Heart left ventricle (tissue), 16 donors: Measurements from ENCODE around the gene STC2. TPM values are rescaled to one million over a fixed set of nuclear protein-coding genes. Genes with fewer than 3 reads are reported as not detected.

Source experiments
- ATAC-seq, 4 donors: fragments of 200-7000 bp; cut with Tn5 transposase; one replicate each; pipeline ENCODE4 v1.9.1; 2020 to 2022; ENCODE audit warnings: moderate library complexity in 4 of 4, mild to moderate bottlenecking in 3 of 4, moderate number of reproducible peaks in 1 of 4
- DNase-seq, 5 donors: peaks; one replicate each; pipeline ENCODE4 v3.0.0-alpha.2; 2020
- H3K27ac ChIP-seq, 12 donors: fragments of 200-600 bp; sonication (generic) in 4 of 12; one replicate each; pipeline versions ENCODE4 v1.5.0 to v1.8.0; 2016 to 2022; ENCODE audit warnings: mild to moderate bottlenecking in 2 of 12
- H3K27me3 ChIP-seq, 9 donors: fragments of 200-600 bp; sonication (generic) in 2 of 9; one replicate each; pipeline versions ENCODE4 v1.5.1 to v1.8.0; 2016 to 2022; ENCODE audit warnings: mild to moderate bottlenecking in 3 of 9
- H3K36me3 ChIP-seq, 9 donors: fragments of 200-600 bp; sonication (generic) in 2 of 9; one replicate each; pipeline versions ENCODE4 v1.5.0 to v1.8.0; 2018 to 2022; ENCODE audit warnings: mild to moderate bottlenecking in 2 of 9
- H3K4me1 ChIP-seq, 12 donors: fragments of 200-600 bp; sonication (generic) in 4 of 12; one replicate each; pipeline versions ENCODE4 v1.5.0 to v1.8.0; 2016 to 2022; ENCODE audit warnings: mild to moderate bottlenecking in 3 of 12
- H3K4me3 ChIP-seq, 12 donors: fragments of 200-600 bp; sonication (generic) in 4 of 12; one replicate each; pipeline versions ENCODE4 v1.5.0 to v1.8.0; 2017 to 2022; ENCODE audit warnings: mild to moderate bottlenecking in 9 of 12, moderate library complexity in 4 of 12
- H3K9me3 ChIP-seq, 12 donors: fragments of 200-600 bp; sonication (generic) in 4 of 12; one replicate each; pipeline versions ENCODE4 v1.5.0 to v1.8.0; 2016 to 2022; ENCODE audit warnings: mild to moderate bottlenecking in 1 of 12
- POLR2A ChIP-seq, 2 donors: fragments of 450-650 bp; IDR thresholded peaks; one replicate each; pipeline ENCODE4 v1.6.1; 2017; ENCODE audit warnings: antibody characterized with exemption in 2 of 2, mild to moderate bottlenecking in 2 of 2, moderate library complexity in 2 of 2
- WGBS, 4 donors: extraction: QIAGEN DNeasy Blood & Tissue Kit in 2 of 4; methylation state at CpG; one replicate each; pipeline versions ENCODE4 v1.1.5 to v1.1.7; 2013 to 2018; 5-methylcytosine and 5-hydroxymethylcytosine counted together
- intact Hi-C, 10 donors: fragments of 100-400 bp; cut with DNase I; formaldehyde crosslinking; loops; one replicate each; pipeline versions ENCODE4 v1.11.1 to v1.14.2; 2022
- polyA plus RNA-seq, 2 donors: library from polyadenylated mRNA; stranded (reverse); fragments of 200-250 nt; gene quantifications; one replicate each; pipeline ENCODE4 v1.2.3, GENCODE V29; 2013
- total RNA-seq, 9 donors: library from RNA; depleted of rRNA in 2 of 9; stranded (reverse); fragments of >200 nt in 2 of 9; fragmentation: NEBNext Ultra II Directional in 3 of 9; extraction: Animal tissue kit (Norgen Biotek cat#: 25700) in 3 of 9; gene quantifications; one replicate each; pipeline versions ENCODE4 v1.1.0 to v1.2.4, GENCODE V29; 2016 to 2023
- TF ChIP-seq, protein P1 (sequence below), 12 donors: fragments of 200-600 bp; sonication (generic) in 4 of 12; IDR thresholded peaks; one replicate each; pipeline versions ENCODE4 v1.5.0 to v1.8.0; 2018 to 2022; ENCODE audit warnings: antibody characterized with exemption in 12 of 12, mild to moderate bottlenecking in 5 of 12
- donor health status: ischemic (EF 13 %, LVEDD 7.1; RV severe dilation, severe dysfunction).
- donor health status: healthy with polysubstance abuse.
- donor health status: DM: no; HTN: yes; CAD: no.
- donor health status: DM: no; HTN: no; CAD: no.
- donor health status: ischemic (EF 25% LVEDD 6.9; RV normal size, moderate dysfunction).
- donor health status: ischemic (EF 25% LVEDD 5.7; RV mildly dilated, moderate dysfunction).
- donor health status: healthy.
- donor health status: DM: yes; HTN: yes; CAD: no.
- donor health status: ischemic (EF 35%, LVEDD 5.7; RV mildly dilated, moderate dysfunction).
- donor health status: nonischemic (EF 11% LVEDD 7.7; RV severe dilation, severe dysfunction).
- donor health status: DM: yes; HTN: yes; CAD: no.
- donor health status: PGD.
- donor health status: ischemic (EF 29% LVEDD 5.4; RV normal size, mild dysfunction).
- donor health status: nonischemic (EF 23%, LVEDD 6.1; RV moderate dilation, normal function).

Gene STC2
- total and polyA plus RNA-seq, 11 donors, result 3.9 to 15.2 (median 8.6) TPM

DNA sequence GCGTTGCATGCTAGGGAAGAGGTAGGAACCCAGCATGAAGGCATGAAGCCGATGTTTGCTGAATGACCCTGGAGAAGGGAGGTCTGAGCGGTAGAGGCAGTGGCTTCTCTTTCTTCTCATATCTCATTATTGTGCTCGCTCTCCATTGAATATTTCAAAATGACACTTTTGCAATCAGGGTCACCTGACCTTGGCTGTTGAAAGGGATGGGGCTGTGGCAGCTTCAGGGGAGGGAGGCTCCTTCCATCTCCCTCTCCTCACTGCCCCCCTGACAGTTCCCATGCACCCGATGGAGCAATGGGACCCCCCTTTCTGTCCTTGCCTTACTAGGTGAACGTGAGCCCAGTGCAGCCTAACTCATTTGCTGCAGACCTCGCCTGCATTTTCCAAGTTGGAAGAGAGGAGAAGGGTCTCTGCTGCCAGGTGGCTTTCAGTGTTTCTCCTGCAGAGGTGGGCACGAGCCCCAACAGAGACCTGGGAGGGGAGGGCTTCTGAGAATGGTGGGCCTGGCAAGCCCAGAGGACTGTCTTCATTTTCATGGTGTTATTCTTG is 17.9 kb downstream of the STC2 start:
- H3K36me3 ChIP-seq, result no peaks in the 10 kb centered on the region
- peak in 1 of 4 donors; percentile 6 for ATAC-seq
- intact Hi-C loops, result no loop called here

DNA sequence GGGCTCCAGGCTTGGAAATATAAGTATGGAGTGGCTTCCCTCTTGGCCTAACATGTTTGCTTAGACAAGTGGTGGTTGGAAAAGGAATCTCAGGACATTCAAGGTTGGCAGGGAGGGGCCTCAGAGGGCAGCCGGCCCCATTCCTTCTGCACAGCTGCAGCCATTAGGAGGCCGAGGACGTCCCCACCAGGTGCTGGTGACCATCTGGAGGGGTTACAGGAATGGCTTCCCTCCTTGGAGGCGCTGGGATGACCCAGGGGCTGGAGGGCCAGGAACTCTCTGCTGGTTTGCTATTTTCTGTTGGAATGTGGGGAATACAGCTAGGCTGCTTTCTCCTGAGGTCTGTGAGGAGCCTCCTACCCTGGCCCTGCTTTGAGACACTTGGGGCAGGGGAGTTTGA is 18.5 kb downstream of the STC2 start:
- intact Hi-C loops, result loop anchor here in 1 of 10 donors (10.0 kb wide), 1 partner anchor 675 kb away; the partner anchor contains the start of gene C5orf47
- DNase-seq (no peak), ATAC-seq (no peak)
- no peak for TF ChIP-seq POLR2A (IDR thresholded peaks at IDR 0.05)
- TF ChIP-seq, protein P1, sequence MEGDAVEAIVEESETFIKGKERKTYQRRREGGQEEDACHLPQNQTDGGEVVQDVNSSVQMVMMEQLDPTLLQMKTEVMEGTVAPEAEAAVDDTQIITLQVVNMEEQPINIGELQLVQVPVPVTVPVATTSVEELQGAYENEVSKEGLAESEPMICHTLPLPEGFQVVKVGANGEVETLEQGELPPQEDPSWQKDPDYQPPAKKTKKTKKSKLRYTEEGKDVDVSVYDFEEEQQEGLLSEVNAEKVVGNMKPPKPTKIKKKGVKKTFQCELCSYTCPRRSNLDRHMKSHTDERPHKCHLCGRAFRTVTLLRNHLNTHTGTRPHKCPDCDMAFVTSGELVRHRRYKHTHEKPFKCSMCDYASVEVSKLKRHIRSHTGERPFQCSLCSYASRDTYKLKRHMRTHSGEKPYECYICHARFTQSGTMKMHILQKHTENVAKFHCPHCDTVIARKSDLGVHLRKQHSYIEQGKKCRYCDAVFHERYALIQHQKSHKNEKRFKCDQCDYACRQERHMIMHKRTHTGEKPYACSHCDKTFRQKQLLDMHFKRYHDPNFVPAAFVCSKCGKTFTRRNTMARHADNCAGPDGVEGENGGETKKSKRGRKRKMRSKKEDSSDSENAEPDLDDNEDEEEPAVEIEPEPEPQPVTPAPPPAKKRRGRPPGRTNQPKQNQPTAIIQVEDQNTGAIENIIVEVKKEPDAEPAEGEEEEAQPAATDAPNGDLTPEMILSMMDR (IDR thresholded peaks at IDR 0.05), result no peak
- Histone ChIP-seq H3K36me3 (no peaks in the 10 kb centered on the region), H3K9me3 (peaks cover 0 to 12% (median 0%) of the 10 kb centered on the region in 12 donors), H3K4me1 (peaks cover 0 to 18% (median 10%) of the 10 kb centered on the region in 12 donors), H3K27ac (no peak overlapping the region), H3K4me3 (no peak overlapping the region), H3K27me3 (no peaks in the 10 kb centered on the region)
- WGBS, 4 donors, result 91 to 100% (median 94%) methylated on average over 1 to 4 of the region's 4 CpGs

More for the DNA sequence above, 17.9 kb downstream of the STC2 start:
- no peaks in the 10 kb centered on the region for H3K27me3 ChIP-seq
- peak overlapping the region in 5 of 12 donors; percentile 3 to 80 (median 20) for H3K27ac ChIP-seq
- DNase-seq, result no peak
- peaks cover 0 to 23% (median 14%) of the 10 kb centered on the region in 12 donors for H3K4me1 ChIP-seq
- peak overlapping the region in 2 of 12 donors; percentile 2 to 11 for H3K4me3 ChIP-seq
- WGBS, 4 donors, result 85 to 97% (median 86%) methylated on average over 8 of the region's 8 CpGs
- TF ChIP-seq POLR2A (IDR thresholded peaks at IDR 0.05), result no peak
- TF ChIP-seq, protein P1 (IDR thresholded peaks at IDR 0.05), result no peak
- H3K9me3 ChIP-seq, result peaks cover 0 to 12% (median 0%) of the 10 kb centered on the region in 12 donors

DNA sequence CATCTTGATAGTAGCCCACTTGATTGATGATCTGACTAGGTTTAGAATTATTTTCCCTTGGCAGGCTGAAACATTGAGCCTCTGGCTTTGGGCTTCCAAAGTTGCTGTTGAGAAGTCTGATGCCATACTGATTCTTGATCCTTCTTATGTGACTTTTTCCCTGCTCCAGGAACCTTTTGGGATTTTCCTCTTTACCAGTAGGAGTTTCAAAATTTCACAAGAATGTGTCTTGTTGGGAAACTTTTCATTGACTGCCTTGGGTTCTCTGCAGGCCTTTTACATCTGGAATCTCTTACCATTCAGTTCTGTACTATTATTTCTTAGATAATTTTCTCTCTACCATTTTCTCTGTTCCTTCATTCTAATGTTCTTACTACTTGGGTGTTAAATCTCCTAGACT is 20.0 kb downstream of the STC2 start:
- Histone ChIP-seq H3K4me3 (no peak overlapping the region), H3K27me3 (no peaks in the 10 kb centered on the region), H3K4me1 (peaks cover 0 to 21% (median 10%) of the 10 kb centered on the region in 12 donors), H3K9me3 (peaks cover 0 to 12% (median 0%) of the 10 kb centered on the region in 12 donors), H3K27ac (no peak overlapping the region), H3K36me3 (no peaks in the 10 kb centered on the region)
- TF ChIP-seq, protein P1 (IDR thresholded peaks at IDR 0.05), result no peak
- TF ChIP-seq POLR2A (IDR thresholded peaks at IDR 0.05), result no peak
- no peak for DNase-seq
- intact Hi-C loops, result loop anchor here in 1 of 10 donors (10.0 kb wide), 1 partner anchor 677 kb away; the partner anchor contains the start of gene C5orf47
- ATAC-seq, result no peak

DNA sequence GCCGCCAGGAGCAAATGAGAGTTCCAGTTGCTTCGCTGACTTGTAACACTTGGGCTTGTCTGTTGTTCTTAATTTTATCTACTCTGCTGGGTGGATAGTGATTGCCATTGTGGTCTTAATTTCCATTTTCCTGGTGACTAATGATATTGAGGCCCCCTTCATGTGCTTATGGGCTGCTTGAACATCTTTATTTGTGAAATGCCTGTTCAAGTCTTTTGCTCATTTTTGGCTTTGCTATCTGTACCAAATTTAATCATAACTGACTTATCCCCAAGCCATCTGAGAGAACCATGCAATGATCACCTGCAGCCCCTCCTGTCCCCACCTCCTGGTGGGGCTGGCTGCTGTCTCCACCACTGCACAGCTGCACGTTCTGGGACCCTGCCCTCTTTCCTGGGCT is 20.5 kb downstream of the STC2 start:
- no peaks in the 10 kb centered on the region for H3K36me3 ChIP-seq
- H3K27ac ChIP-seq, result no peak overlapping the region
- WGBS, 4 donors, result 84 to 91% (median 87%) methylated on average over 3 of the region's 3 CpGs
- H3K4me3 ChIP-seq, result no peak overlapping the region
- DNase-seq (no peak), ATAC-seq (no peak)
- no peak for TF ChIP-seq POLR2A (IDR thresholded peaks at IDR 0.05)
- TF ChIP-seq, protein P1 (IDR thresholded peaks at IDR 0.05), result no peak
- peaks cover 0 to 12% (median 0%) of the 10 kb centered on the region in 12 donors for H3K9me3 ChIP-seq
- intact Hi-C loops, result loop anchor here in 1 of 10 donors (10.0 kb wide), 1 partner anchor 677 kb away; the partner anchor contains the start of gene C5orf47
- no peaks in the 10 kb centered on the region for H3K27me3 ChIP-seq
- peaks cover 0 to 21% (median 10%) of the 10 kb centered on the region in 12 donors for H3K4me1 ChIP-seq
